WTC11 (cell line): ENCODE measurements around the gene SLC16A10. TPM values are rescaled to one million over a fixed set of nuclear protein-coding genes. Genes with fewer than 3 reads are reported as not detected.
"Not testable (repeated sequence)": the region's sequence is repeated elsewhere in the genome, so short reads cannot be mapped to it uniquely, and the experiment has no call there.

Source experiments
- ATAC-seq: fragments of 200-7000 bp; cut with Tn5 transposase; 2 replicates; pipeline ENCODE4 v1.10.0; 2021; ENCODE audit warnings: mild to moderate bottlenecking, moderate library complexity
- CTCF ChIA-PET: fragments of 300-600 bp; sonication (Branson Sonifier 250); formaldehyde crosslinking; loops from one replicate; lab custom pipeline; 2021; ENCODE audit warnings: antibody characterized with exemption; lab: Charles Lee
- POLR2A ChIA-PET: fragments of 350-600 bp; sonication (Branson Sonifier 250); formaldehyde crosslinking; loops from one replicate; lab custom pipeline; 2021; ENCODE audit warnings: antibody characterized with exemption; lab: Charles Lee
- DNase-seq: peaks from one replicate; pipeline ENCODE4 v3.0.0; 2021; ENCODE audit warnings: low spot score
- H3K27ac Mint-ChIP-seq: 2 replicates; pipeline ENCODE4 v1.8.0; 2021; ENCODE audit warnings: mixed read lengths
- H3K27me3 Mint-ChIP-seq: 2 replicates; pipeline ENCODE4 v1.8.0; 2021; ENCODE audit warnings: low read depth, mild to moderate bottlenecking, moderate library complexity, mixed read lengths
- H3K36me3 Mint-ChIP-seq: 2 replicates; pipeline ENCODE4 v1.8.0; 2021; ENCODE audit warnings: mixed read lengths
- H3K4me1 Mint-ChIP-seq: 2 replicates; pipeline ENCODE4 v1.8.0; 2022; ENCODE audit warnings: mixed read lengths
- H3K4me3 Mint-ChIP-seq: 2 replicates; pipeline ENCODE4 v1.8.0; 2021; ENCODE audit warnings: mild to moderate bottlenecking, moderate library complexity, mixed read lengths
- H3K9me3 Mint-ChIP-seq: 2 replicates; pipeline ENCODE4 v1.8.0; 2021; ENCODE audit warnings: mixed read lengths
- ATF2 ChIP-seq: sonication (generic); formaldehyde crosslinking; IDR thresholded peaks from 2 replicates; pipeline ENCODE4 v1.8.1; 2022; ENCODE audit warnings: low read depth, missing genetic modification reagents, borderline replicate concordance
- CREB1 ChIP-seq: sonication (generic); formaldehyde crosslinking; IDR thresholded peaks from 2 replicates; pipeline ENCODE4 v1.8.0; 2023; ENCODE audit warnings: mild to moderate bottlenecking, missing genetic modification reagents
- ELF4 ChIP-seq: sonication (generic); formaldehyde crosslinking; IDR thresholded peaks from 2 replicates; pipeline ENCODE4 v1.8.1; 2022; ENCODE audit warnings: low read depth, mild to moderate bottlenecking, moderate library complexity, missing genetic modification reagents
- EMX1 ChIP-seq: fragments of 250-450 bp; sonication (Bioruptor Pico); IDR thresholded peaks from 2 replicates; pipeline ENCODE4 v1.8.0; 2021; ENCODE audit warnings: mild to moderate bottlenecking
- IRF1 ChIP-seq: sonication (generic); formaldehyde crosslinking; IDR thresholded peaks from 2 replicates; pipeline ENCODE4 v1.8.0; 2023; ENCODE audit warnings: missing genetic modification reagents
- JAZF1 ChIP-seq: fragments of 250-450 bp; sonication (Bioruptor Pico); IDR thresholded peaks from 2 replicates; pipeline ENCODE4 v1.9.0; 2021; ENCODE audit warnings: moderate library complexity, mild to moderate bottlenecking, inconsistent platforms
- OVOL2 ChIP-seq: fragments of 250-450 bp; sonication (Bioruptor Pico); IDR thresholded peaks from 2 replicates; pipeline ENCODE4 v1.9.0; 2021; ENCODE audit warnings: mild to moderate bottlenecking, borderline replicate concordance
- RORB ChIP-seq: fragments of 250-450 bp; sonication (Bioruptor Pico); IDR thresholded peaks from 2 replicates; pipeline ENCODE4 v1.9.0; 2021; ENCODE audit warnings: mild to moderate bottlenecking
- SP1 ChIP-seq: sonication (generic); formaldehyde crosslinking; conservative IDR thresholded peaks from 2 replicates; pipeline ENCODE4 v1.8.1; 2022; ENCODE audit warnings: missing genetic modification reagents
- STAT6 ChIP-seq: sonication (generic); formaldehyde crosslinking; conservative IDR thresholded peaks from 2 replicates; pipeline ENCODE4 v1.8.1; 2023; ENCODE audit warnings: mild to moderate bottlenecking, low read depth, missing genetic modification reagents, moderate library complexity
- TCF7 ChIP-seq: sonication (generic); formaldehyde crosslinking; IDR thresholded peaks from 2 replicates; pipeline ENCODE4 v1.8.0; 2022; ENCODE audit warnings: mild to moderate bottlenecking, low read depth, missing genetic modification reagents, moderate library complexity
- ZNF121 ChIP-seq: sonication (generic); formaldehyde crosslinking; IDR thresholded peaks from 2 replicates; pipeline ENCODE4 v1.8.0; 2023; ENCODE audit warnings: missing genetic modification reagents
- ZNF263 ChIP-seq: sonication (generic); formaldehyde crosslinking; IDR thresholded peaks from 2 replicates; pipeline ENCODE4 v1.8.1; 2022; ENCODE audit warnings: low read depth, mild to moderate bottlenecking, moderate library complexity, missing genetic modification reagents
- ZNF281 ChIP-seq: sonication (generic); formaldehyde crosslinking; IDR thresholded peaks from 2 replicates; pipeline ENCODE4 v1.8.0; 2023; ENCODE audit warnings: mild to moderate bottlenecking, missing genetic modification reagents
- ZNF317 ChIP-seq: sonication (generic); formaldehyde crosslinking; IDR thresholded peaks from 2 replicates; pipeline ENCODE4 v1.8.1; 2023; ENCODE audit warnings: low read depth, mild to moderate bottlenecking, moderate library complexity, missing genetic modification reagents, borderline replicate concordance
- ZNF423 ChIP-seq: fragments of 250-450 bp; sonication (Bioruptor Pico); IDR thresholded peaks from 2 replicates; pipeline ENCODE4 v2.1.2; 2022; ENCODE audit warnings: mild to moderate bottlenecking, moderate library complexity
- total RNA-seq: library from RNA; stranded (reverse); gene quantifications from 3 replicates; pipeline ENCODE4 v1.2.3, GENCODE V29; 2021
- TF ChIP-seq, protein P1 (sequence below): sonication (generic); formaldehyde crosslinking; IDR thresholded peaks from 2 replicates; pipeline ENCODE4 v1.8.0; 2022; ENCODE audit warnings: mild to moderate bottlenecking, missing genetic modification reagents
- TF ChIP-seq, protein P2 (sequence below): sonication (generic); formaldehyde crosslinking; IDR thresholded peaks from 2 replicates; pipeline ENCODE4 v1.8.0; 2023; ENCODE audit warnings: missing genetic modification reagents, mild to moderate bottlenecking, borderline replicate concordance

The SLC16A10 gene
- total RNA-seq, 1 experiment from 2014 or later, result 18.4 TPM

DNA sequence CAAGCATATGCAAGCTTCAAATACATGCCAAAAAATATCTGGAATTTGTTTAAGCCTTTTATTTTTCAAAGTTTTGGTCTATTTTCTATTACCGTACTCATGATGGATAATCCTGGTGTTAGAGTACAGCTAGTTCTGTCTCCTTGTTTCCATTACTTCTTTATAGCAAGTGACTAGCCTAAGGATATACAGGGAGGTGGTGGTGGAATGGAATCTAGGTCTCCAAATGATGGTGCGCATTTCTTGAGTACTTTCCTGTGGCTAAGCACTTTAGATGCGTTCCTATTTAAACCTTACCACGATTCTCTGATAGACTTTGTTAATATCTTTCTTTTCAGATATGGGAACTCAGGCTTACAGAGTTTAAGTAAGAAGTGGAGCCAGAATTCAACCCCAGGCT lies 3.5 kb downstream of the SLC16A10 start:
- Mint-ChIP-seq H3K27ac (no peak overlapping the region), H3K9me3 (peaks cover 8% of the 10 kb centered on the region), H3K4me3 (no peak overlapping the region; the same call in 1 of the 2 replicates), H3K27me3 (peaks cover 21% of the 10 kb centered on the region), H3K4me1 (peaks cover 42% of the 10 kb centered on the region), H3K36me3 (peaks cover 8% of the 10 kb centered on the region)
- no peak for TF ChIP-seq ATF2
- TF ChIP-seq ELF4 (CRISPR knock-in tag), result no peak
- ChIA-PET POLR2A (interaction anchor here (0.6 kb wide), 1 partner anchor 149 kb away, joined by 3 read pairs; no protein-coding TSS in a partner anchor), CTCF (no interaction called here)
- ATAC-seq (no peak), DNase-seq (no peak)

DNA sequence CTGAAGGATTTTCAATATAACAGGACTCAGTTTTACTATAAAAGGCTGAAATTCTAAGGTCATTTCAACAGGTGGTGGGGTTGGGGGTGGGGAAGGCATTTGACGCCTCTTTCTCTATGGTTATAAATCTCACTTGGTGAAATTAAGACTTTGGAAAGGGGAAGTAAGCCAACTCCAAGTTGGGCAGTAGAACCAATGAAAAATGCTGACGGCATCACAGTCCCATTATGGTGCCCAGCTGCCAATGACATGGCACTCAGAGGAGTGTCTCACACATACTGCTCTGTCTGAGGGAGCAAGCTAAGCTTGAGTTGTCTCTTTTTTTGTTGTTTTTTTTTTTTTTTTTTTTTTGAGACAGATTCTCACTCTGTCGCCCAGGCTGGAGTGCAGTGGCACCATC lies 4.7 kb downstream of the SLC16A10 start:
- ChIA-PET POLR2A (interaction anchor here (0.7 kb wide), 1 partner anchor 88 kb away, joined by 3 read pairs; no protein-coding TSS in a partner anchor), CTCF (no interaction called here)
- peaks cover 13% of the 10 kb centered on the region for H3K9me3 Mint-ChIP-seq
- H3K4me1 Mint-ChIP-seq, result peaks cover 35% of the 10 kb centered on the region
- H3K36me3 Mint-ChIP-seq, result peaks cover 11% of the 10 kb centered on the region
- TF ChIP-seq SP1 (CRISPR knock-in tag) (no peak), STAT6 (CRISPR knock-in tag) (no peak), ZNF423 (no peak), ZNF121 (CRISPR knock-in tag) (no peak), ZNF281 (CRISPR knock-in tag) (no peak), EMX1 (CRISPR knock-in tag) (no peak), ZNF263 (CRISPR knock-in tag) (no peak), TCF7 (CRISPR knock-in tag) (no peak), OVOL2 (no peak), RORB (CRISPR knock-in tag) (no peak), IRF1 (CRISPR knock-in tag) (no peak), JAZF1 (CRISPR knock-in tag) (no peak), CREB1 (CRISPR knock-in tag) (no peak), ZNF317 (CRISPR knock-in tag) (no peak)
- TF ChIP-seq, protein P1, sequence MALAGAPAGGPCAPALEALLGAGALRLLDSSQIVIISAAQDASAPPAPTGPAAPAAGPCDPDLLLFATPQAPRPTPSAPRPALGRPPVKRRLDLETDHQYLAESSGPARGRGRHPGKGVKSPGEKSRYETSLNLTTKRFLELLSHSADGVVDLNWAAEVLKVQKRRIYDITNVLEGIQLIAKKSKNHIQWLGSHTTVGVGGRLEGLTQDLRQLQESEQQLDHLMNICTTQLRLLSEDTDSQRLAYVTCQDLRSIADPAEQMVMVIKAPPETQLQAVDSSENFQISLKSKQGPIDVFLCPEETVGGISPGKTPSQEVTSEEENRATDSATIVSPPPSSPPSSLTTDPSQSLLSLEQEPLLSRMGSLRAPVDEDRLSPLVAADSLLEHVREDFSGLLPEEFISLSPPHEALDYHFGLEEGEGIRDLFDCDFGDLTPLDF (CRISPR knock-in tag), result no peak
- TF ChIP-seq, protein P2, sequence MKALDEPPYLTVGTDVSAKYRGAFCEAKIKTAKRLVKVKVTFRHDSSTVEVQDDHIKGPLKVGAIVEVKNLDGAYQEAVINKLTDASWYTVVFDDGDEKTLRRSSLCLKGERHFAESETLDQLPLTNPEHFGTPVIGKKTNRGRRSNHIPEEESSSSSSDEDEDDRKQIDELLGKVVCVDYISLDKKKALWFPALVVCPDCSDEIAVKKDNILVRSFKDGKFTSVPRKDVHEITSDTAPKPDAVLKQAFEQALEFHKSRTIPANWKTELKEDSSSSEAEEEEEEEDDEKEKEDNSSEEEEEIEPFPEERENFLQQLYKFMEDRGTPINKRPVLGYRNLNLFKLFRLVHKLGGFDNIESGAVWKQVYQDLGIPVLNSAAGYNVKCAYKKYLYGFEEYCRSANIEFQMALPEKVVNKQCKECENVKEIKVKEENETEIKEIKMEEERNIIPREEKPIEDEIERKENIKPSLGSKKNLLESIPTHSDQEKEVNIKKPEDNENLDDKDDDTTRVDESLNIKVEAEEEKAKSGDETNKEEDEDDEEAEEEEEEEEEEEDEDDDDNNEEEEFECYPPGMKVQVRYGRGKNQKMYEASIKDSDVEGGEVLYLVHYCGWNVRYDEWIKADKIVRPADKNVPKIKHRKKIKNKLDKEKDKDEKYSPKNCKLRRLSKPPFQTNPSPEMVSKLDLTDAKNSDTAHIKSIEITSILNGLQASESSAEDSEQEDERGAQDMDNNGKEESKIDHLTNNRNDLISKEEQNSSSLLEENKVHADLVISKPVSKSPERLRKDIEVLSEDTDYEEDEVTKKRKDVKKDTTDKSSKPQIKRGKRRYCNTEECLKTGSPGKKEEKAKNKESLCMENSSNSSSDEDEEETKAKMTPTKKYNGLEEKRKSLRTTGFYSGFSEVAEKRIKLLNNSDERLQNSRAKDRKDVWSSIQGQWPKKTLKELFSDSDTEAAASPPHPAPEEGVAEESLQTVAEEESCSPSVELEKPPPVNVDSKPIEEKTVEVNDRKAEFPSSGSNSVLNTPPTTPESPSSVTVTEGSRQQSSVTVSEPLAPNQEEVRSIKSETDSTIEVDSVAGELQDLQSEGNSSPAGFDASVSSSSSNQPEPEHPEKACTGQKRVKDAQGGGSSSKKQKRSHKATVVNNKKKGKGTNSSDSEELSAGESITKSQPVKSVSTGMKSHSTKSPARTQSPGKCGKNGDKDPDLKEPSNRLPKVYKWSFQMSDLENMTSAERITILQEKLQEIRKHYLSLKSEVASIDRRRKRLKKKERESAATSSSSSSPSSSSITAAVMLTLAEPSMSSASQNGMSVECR (CRISPR knock-in tag), result no peak
- H3K4me3 Mint-ChIP-seq, result no peak overlapping the region
- no peak for DNase-seq
- H3K27ac Mint-ChIP-seq, result no peak overlapping the region
- no peak for ATAC-seq
- H3K27me3 Mint-ChIP-seq, result peaks cover 8% of the 10 kb centered on the region

GRCh38 chr6:111095488-111095887 lies 8.2 kb downstream of the SLC16A10 start:
- peaks cover 11% of the 10 kb centered on the region for H3K36me3 Mint-ChIP-seq
- H3K9me3 Mint-ChIP-seq, result peaks cover 13% of the 10 kb centered on the region
- peaks cover 19% of the 10 kb centered on the region for H3K4me1 Mint-ChIP-seq
- H3K27me3 Mint-ChIP-seq, H3K27ac Mint-ChIP-seq, ATAC-seq, CTCF ChIA-PET, DNase-seq, POLR2A ChIA-PET, H3K4me3 Mint-ChIP-seq: not testable (repeated sequence)
